Measurements from ENCODE around the gene DHDH.
"Not testable (repeated sequence)": the region's sequence is repeated elsewhere in the genome, so short reads cannot be mapped to it uniquely, and the experiment has no call there.

DHDH gene

DNA sequence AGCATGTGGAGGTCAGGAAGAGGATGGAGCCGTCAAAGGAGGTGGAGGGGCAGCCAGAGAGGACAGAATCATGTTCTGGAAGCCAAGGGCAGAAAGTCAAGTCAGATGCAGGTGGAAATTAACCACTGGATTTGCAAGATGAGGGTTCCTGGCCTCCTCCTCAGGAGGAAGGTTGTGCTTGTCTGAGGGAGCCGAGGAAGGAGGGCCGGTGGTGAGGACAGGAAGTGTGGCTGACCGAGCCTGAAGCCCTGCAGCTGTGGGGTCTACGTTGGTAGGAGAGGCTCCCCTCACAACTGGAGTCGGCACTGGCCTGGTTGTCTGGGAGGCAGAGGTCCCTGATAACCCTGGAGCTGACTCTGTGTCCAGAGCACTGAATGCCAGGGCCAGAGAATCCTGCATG is 15.4 kb upstream of the DHDH start:
- DNase-seq = no peak

GRCh38 chr19:48918801-48919247 is 14.7 kb upstream of the DHDH start:
- DNase-seq = no peak

GRCh38 chr19:48919271-48919670 is 14.2 kb upstream of the DHDH start:
- DNase-seq = not testable (repeated sequence)

DNA sequence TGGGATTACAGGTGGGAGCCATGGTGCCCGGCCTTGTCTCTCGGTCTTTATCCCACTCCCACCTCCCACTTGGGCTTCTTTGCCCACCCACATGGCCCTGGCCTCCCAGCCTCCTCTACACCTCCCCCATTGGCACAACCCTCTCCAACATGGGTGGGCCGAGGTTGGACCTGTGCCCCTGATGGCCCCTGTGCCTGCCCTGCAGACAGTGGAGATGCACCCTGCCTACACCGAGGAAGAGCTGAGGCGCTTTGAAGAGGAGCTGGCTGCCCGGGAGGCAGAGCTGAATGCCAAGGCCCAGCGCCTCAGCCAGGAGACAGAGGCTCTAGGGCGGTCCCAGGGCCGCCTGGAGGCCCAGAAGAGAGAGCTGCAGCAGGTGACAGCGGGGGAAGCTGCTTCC is 12.6 kb upstream of the DHDH start:
- no peak for DNase-seq

DNA sequence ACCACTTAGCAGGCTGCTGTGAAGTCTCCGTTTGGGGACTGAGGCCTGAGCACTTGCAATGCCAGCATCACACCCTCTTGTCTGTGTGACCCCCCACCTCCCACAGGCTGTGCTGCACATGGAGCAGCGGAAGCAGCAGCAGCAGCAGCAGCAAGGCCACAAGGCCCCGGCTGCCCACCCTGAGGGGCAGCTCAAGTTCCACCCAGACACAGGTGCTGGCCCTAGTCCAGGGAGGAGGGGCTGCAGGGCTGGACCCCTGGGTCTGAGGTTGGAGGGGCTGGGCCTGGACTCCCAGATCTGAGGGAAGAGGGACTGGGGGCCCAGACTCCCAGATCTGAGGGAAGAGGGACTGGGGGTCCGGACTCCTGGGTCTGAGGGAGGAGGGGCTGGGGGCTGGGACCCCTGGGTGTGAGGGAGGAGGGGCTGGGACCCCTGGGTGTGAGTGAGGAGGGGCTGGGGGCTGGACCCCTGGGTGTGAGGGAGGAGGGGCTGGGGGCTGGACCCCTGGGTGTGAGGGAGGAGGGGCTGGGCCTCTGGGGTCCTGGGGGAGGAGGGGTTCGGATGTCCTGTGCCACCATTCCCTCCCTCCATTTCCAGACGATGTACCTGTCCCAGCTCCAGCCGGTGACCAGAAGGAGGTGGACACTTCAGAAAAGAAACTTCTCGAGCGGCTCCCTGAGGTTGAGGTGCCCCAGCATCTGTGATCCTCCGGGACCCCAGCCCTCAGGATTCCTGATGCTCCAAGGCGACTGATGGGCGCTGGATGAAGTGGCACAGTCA is 11.6 kb upstream of the DHDH start:
- no peak for DNase-seq

DNA sequence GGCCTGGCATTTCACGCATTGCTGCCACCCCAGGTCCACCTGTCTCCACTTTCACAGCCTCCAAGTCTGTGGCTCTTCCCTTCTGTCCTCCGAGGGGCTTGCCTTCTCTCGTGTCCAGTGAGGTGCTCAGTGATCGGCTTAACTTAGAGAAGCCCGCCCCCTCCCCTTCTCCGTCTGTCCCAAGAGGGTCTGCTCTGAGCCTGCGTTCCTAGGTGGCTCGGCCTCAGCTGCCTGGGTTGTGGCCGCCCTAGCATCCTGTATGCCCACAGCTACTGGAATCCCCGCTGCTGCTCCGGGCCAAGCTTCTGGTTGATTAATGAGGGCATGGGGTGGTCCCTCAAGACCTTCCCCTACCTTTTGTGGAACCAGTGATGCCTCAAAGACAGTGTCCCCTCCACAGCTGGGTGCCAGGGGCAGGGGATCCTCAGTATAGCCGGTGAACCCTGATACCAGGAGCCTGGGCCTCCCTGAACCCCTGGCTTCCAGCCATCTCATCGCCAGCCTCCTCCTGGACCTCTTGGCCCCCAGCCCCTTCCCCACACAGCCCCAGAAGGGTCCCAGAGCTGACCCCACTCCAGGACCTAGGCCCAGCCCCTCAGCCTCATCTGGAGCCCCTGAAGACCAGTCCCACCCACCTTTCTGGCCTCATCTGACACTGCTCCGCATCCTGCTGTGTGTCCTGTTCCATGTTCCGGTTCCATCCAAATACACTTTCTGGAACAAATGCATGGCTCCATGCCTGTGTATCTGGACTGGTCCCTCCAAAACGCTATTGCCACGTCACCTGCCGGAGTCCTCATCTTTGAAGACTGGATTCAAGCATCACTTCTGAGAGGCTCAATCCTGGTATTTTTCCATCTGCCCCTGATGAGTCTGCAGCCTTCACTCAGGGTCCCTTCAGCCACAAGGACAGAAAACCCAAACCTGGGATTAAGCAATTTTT is 10.7 kb upstream of the DHDH start:
- no peak for DNase-seq

DNA sequence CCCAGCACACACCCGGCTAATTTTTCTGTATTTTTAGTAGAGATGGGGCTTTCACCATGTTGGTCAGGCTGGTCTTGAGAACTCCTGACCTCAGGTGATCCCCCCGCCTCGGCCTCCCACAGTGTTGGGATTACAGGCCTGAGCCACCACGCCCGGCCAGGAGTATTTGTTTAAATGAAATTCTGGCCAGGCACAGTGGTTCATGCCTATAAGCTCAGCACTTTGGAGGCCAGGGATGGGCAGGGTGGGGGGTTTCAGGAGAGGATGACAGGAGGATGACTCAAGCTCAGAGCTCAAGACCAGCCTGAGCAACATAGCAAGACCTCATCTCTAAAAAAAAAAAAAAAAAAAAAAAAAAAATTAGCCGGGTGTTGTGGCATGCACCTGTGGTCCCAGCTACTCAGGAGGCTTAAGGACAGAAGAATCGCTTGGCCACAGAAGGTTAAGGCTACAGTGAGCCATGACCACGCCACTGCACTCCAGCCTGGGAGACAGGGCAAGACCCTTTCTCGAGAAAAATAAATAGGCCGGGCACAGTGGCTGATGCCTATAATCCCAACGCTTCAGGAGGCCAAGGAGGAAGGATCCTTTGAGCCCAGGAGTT is 8.2 kb upstream of the DHDH start:
- DNase-seq = no peak

- DNase-seq = not testable (repeated sequence)
These were observed 7.6 kb upstream of the DHDH start for GRCh38 chr19:48925890-48926289.

DNA sequence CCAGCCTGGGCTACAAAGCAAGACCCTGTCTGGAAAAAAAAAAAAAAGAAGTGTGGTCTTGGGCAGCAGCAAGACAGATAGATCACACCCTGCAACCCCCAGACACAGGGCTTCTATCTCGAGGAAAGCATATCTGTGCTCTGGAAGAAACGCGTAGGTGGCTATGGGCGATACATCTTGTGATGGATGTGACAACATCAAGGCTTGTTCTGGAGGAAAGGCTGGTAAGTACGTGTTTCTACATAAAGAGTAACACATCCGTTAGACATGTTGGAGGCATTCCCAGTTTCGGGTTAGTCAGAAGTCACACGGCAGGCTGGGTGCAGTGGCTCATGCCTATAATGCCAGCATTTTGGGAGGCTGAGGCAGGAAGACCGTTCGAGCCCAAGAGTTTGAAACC is 6.6 kb upstream of the DHDH start:
- no peak for DNase-seq

GRCh38 chr19:48927692-48928091 is 5.8 kb upstream of the DHDH start:
- not testable (repeated sequence) for DNase-seq

- no peak for DNase-seq
These were observed 5.1 kb upstream of the DHDH start for GRCh38 chr19:48928164-48929025.

DNA sequence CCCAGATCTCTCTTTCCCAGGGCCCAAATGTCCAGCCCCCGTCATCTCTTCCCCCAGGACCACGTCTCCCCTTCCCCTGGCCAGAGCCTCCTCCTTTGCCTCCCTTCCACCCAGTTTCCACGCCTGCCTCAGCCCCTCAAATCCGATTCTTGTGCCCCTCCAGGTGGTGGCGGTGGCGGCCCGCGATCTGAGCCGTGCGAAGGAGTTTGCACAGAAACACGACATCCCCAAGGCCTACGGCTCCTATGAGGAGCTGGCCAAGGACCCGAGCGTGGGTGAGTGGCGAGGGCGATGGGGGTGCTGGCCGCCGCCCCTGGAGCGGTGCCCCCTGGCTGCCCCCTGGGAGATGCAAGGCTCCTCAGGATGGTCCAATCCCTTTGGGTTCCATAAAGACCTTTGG is 1.3 kb downstream of the DHDH start:
- DNase-seq = no peak

DNA sequence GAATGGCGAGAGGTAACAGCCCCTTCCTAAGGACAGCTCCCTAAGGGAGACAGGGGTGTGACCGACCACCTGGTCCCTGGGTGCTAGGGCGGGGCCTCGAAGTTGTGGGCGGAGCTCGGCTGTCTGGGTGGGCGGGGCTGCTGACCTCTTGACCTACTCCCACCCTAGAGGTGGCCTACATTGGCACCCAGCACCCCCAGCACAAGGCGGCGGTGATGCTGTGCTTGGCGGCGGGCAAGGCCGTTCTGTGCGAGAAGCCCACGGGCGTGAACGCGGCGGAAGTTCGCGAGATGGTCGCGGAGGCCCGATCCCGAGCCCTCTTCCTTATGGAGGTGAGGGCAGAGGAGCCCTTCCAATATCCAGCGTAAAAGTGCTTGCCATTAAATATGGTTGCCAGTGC is 2.4 kb downstream of the DHDH start:
- no peak for DNase-seq

DNA sequence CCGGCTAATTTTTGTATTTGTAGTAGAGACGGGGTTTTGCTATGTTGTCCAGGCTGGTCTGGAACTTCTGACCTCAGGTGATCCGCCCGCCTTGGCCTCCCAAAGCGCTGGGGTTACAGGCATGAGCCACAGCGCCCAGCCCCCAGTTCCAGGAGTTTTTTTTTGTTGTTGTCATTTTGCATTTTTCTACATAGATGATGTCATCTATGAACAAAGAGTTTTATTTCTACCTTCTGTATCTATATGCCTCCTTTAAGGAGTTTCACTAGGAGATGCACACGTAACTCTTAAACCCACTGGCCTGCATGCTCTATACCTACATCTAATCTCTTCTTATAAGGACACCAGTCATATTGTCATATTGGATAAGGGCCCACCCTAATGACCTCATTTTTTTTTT is 4.8 kb downstream of the DHDH start:
- no peak for DNase-seq

GRCh38 chr19:48940902-48941301 is 7.4 kb downstream of the DHDH start:
- no peak for DNase-seq

DNA sequence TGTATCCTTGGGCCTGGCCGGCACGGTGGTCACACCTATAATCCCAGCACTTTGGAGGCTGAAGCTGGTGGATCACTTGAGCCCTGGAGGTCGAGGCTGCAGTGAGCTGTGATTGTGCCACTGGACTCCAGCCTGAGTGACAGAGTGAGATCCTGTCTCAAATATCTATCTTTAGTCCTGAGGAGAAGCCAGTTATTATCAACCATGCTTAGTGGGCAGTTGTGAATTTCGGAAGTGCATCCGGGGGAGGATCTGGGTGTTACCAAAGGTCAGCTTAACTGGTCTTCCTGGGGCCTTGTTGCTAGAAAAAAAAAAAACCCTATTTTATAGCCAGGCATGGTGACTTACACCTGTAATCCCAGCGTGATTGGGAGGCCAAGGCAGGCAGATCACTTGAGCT is 9.6 kb downstream of the DHDH start:
- no peak for DNase-seq

DNA sequence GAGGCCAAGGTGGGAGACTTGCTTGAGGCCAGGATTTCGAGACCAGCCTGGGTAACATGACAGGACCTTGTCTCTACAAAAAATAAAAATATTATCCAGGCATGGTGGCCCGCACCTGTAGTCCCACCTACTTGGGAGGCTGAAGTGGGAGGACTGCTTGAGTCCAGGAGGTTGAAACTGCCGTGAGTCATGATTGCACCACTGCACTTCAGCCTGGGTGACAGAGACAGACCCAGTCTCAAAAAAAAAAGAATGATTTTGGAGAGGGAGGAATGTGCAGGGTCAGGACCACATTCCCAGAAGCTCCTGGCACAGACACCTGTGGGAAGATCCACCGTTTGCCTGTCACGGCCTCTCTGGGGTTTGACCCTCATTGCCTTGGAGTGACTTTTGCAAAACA is 11.9 kb downstream of the DHDH start:
- no peak for DNase-seq

GRCh38 chr19:48945817-48946216 is 12.3 kb downstream of the DHDH start:
- no peak for DNase-seq

DNA sequence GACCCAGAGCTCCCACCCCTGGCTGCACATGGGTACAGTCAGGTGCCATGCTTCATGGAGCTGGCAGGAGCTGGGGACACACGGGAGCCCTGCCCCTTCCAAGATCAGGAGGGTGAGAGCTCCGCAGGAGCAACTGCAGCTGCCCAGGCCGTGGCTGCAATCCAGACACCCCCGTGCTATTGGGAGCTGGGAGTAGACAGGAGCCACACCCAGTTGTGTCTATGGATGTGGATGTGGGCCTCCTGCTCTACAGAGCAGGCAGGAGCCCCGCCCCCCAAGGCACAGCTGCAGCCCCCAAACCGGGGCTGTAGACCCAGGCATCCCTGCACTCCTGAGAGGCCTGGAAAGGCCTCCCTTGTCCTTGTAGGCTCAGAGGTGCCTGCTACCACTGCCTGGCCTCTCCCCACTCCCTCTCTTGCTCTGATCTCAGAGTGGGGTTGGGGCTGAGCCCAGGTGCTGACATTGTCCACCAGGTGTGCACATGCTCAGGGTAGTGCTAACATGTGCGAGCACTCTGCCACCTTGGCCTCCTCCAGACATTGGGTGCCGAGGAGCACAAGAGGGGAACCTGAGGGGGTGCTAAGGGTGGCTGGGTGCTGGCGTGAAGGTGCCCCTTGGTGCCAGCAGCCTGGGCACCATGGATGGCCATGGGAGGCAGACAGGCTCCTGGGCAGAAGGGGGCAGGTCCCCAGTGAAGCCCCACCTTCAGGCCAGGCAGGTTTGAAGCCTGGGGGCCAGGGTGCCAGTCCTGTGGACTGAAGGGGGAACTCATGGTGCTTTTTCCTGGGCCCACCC is 13.2 kb downstream of the DHDH start:
- DNase-seq = no peak

DNA sequence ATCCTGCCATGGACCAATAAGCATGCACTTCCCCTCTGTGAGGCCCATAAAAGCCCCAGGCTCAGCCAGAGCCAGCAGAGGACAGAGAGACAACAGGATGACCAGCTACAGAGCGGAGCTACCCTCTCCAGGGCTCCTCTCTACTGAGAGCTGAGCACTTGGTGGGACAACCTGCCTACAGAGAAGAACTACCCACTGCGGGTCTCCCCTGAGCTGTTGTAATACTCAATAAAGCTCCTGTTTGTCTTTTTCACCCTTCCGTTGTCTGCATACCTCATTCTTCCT is 13.7 kb downstream of the DHDH start:
- DNase-seq = no peak

DNA sequence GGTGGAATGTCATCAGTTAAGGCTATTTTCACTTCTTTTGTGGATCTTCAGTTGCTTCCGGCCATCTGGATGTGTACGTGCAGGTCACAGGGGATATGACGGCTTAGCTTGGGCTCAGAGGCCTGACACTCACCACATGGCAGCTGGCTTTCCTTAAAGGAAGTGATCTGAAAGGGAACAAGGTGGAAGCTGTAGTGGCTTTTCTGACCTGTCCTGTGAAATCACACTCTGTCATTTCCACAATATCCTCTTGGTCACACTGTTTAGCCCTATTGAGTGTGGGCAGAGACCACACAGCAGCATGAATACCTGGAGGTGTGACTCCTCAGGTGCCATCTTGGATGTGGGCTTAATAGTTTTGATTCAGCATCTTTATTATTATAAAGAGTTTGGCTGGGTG is 16.7 kb downstream of the DHDH start:
- no peak for DNase-seq
